HG03442 (cell line): ENCODE measurements around the gene SYN1.
A peak's percentile ranks its signal among the peaks of the same experiment; 100 is the strongest.

ENCODE experiments used
- ATAC-seq: cut with Tn5 transposase; IDR thresholded peaks from one replicate; pipeline ENCODE4 v1.9.1; 2021; ENCODE audit warnings: mild to moderate bottlenecking, moderate library complexity; ENCODE audit not compliant: unreplicated experiment

Gene SYN1

GRCh38 chrX:47540754-47541538 is 78.7 kb downstream of the SYN1 start:
- ATAC-seq: no peak

GRCh38 chrX:47539860-47540259 is 79.8 kb downstream of the SYN1 start:
- no peak for ATAC-seq

GRCh38 chrX:47530049-47530448 is 89.6 kb downstream of the SYN1 start:
- ATAC-seq: no peak

GRCh38 chrX:47529548-47529947 is 90.1 kb downstream of the SYN1 start:
- no peak for ATAC-seq

GRCh38 chrX:47523713-47524166 is 95.9 kb downstream of the SYN1 start:
- ATAC-seq: peak; percentile 8

- peak; percentile 83 for ATAC-seq
These were observed 96.4 kb downstream of the SYN1 start for GRCh38 chrX:47523297-47523696.
